HT1080 (cell line): ENCODE data around the gene ATOH7. TPM values are rescaled to one million over a fixed set of nuclear protein-coding genes. Genes with fewer than 3 reads are reported as not detected.

Experiments used
- DNase-seq: peaks from one replicate; pipeline ENCODE4 v3.0.0-alpha.2; 2015; ENCODE audit warnings: low read depth
- total RNA-seq: library from RNA; depleted of rRNA; stranded (reverse); fragments of >200 nt; shearing (Covaris generic); gene quantifications from 2 replicates; pipeline ENCODE4 v1.2.3, GENCODE V29; 2014; rRNA removed

ATOH7 gene
- total RNA-seq, 1 experiment from 2014 or later: not detected

DNA sequence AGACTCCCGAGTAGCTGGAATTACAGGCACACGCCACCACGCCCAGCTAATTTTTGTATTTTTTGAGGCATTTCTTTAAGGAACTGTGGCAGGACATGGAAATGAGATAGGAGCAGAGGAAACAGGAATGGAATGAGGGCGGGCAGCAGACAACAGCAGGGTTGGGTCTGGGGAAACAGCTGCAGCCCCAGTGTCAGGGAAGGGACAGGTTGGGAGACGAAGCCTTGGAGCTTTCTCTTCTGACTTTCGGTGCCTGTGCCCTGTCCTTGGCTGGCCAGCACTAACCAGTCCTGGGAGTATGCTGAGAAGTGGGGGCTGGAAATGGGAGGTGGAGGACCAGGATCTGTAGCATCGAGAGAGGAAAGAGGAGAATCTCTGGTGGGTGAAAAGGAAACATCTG is 47.4 kb downstream of the ATOH7 start:
- no peak for DNase-seq

Other genes starting within 250 kb of the ATOH7 start
- gene HERC4, start 156.8 kb downstream of the ATOH7 start, total RNA-seq: 24.8 and 30.4 TPM in 2 replicates
- 3.6 and 3.9 TPM in 2 replicates for gene MYPN, start 122.6 kb downstream of the ATOH7 start, total RNA-seq
- gene HNRNPH3, start 100.0 kb upstream of the ATOH7 start, total RNA-seq: 17.6 and 20.9 TPM in 2 replicates
- gene PBLD, start 100.8 kb upstream of the ATOH7 start, total RNA-seq: 2.0 and 2.3 TPM in 2 replicates
- gene RUFY2, start 175.2 kb upstream of the ATOH7 start, total RNA-seq: 11.7 and 12.6 TPM in 2 replicates
- 12.2 and 19.4 TPM in 2 replicates for gene DNA2, start 239.9 kb upstream of the ATOH7 start, total RNA-seq